Liver (tissue), 3 donors: Measurements from ENCODE around the gene ARHGEF26.

Experiments used
- CTCF ChIP-seq: fragments of 150-350 bp; IDR thresholded peaks from 2 replicates; pipeline ENCODE4 v1.5.1; 2017; ENCODE audit warnings: improper control_type of control experiment, low read depth, low read length; ENCODE audit not compliant: missing input control
- EGR1 ChIP-seq, 2 donors: IDR thresholded peaks; 2 replicates each; pipeline ENCODE4 v1.6.1; 2016 to 2018; ENCODE audit warnings: antibody characterized with exemption in 2 of 2, low read depth in 2 of 2
- GABPA ChIP-seq, 2 donors: IDR thresholded peaks in 1 of 2; conservative IDR thresholded peaks in 1 of 2; 2 replicates each; pipeline ENCODE4 v1.6.1; 2016; ENCODE audit warnings: antibody characterized with exemption in 2 of 2, mild to moderate bottlenecking in 1 of 2, moderate library complexity in 1 of 2
- HNF4G ChIP-seq: IDR thresholded peaks from 2 replicates; pipeline ENCODE4 v1.6.1; 2016; ENCODE audit warnings: antibody characterized with exemption
- JUND ChIP-seq, 2 donors: IDR thresholded peaks; 2 replicates each; pipeline ENCODE4 v1.6.1; 2016; ENCODE audit warnings: antibody characterized with exemption in 2 of 2
- MAX ChIP-seq: IDR thresholded peaks from 2 replicates; pipeline ENCODE4 v1.6.1; 2016; ENCODE audit warnings: antibody characterized with exemption
- REST ChIP-seq: IDR thresholded peaks from 2 replicates; pipeline ENCODE4 v1.6.1; 2016; ENCODE audit warnings: antibody characterized with exemption, mild to moderate bottlenecking
- YY1 ChIP-seq: IDR thresholded peaks from 2 replicates; pipeline ENCODE4 v1.6.1; 2016; ENCODE audit warnings: antibody characterized with exemption, mild to moderate bottlenecking
- donor health status: healthy.
- donor health status: healthy.

GRCh38 chr3:154273381-154273780 lies 152.2 kb downstream of the ARHGEF26 start:
- TF ChIP-seq CTCF (no peak), MAX (no peak), YY1 (no peak), GABPA (IDR thresholded peaks at IDR 0.05 in 1 of 2, conservative IDR thresholded peaks at IDR 0.05 in 1 of 2) (no peak), JUND (IDR thresholded peaks at IDR 0.05) (no peak), EGR1 (IDR thresholded peaks at IDR 0.05; ENCODE audit: low read depth in 2 of 2) (no peak), HNF4G (no peak), REST (no peak)
